CD14-positive monocyte (primary cell): ENCODE results near the gene DBF4B. TPM values are rescaled to one million over a fixed set of nuclear protein-coding genes. Genes with fewer than 3 reads are reported as not detected.

Source experiments
- DNase-seq, 3 donors: peaks; one replicate each; pipeline ENCODE4 v3.0.0-alpha.2; 2011 to 2022
- H2AFZ ChIP-seq: 2 replicates; pipeline ENCODE4 v1.6.0; 2012; ENCODE audit warnings: mild to moderate bottlenecking, low read depth, low read length, inconsistent platforms; ENCODE audit not compliant: insufficient read depth, poor library complexity, severe bottlenecking
- H3K27ac ChIP-seq, 2 donors: 1 replicate in 1 of 2; 2 replicates in 1 of 2; pipeline ENCODE4 v1.5.1; 2012 to 2013; ENCODE audit warnings: low read length in 2 of 2, control low read depth in 1 of 2, inconsistent platforms in 1 of 2, low read depth in 1 of 2, mild to moderate bottlenecking in 1 of 2
- H3K27me3 ChIP-seq, 2 donors: one replicate each; pipeline versions ENCODE4 v1.6.0 to v1.6.1; 2011 to 2013; ENCODE audit warnings: low read length in 2 of 2; ENCODE audit not compliant: control insufficient read depth in 2 of 2, insufficient read depth in 2 of 2
- H3K36me3 ChIP-seq, 2 donors: replicated peaks in 1 of 2; 1 replicate in 1 of 2; 2 replicates in 1 of 2; pipeline versions ENCODE4 v1.5.1 to v1.6.1; 2012 to 2013; ENCODE audit warnings: low read length in 2 of 2, control low read depth in 1 of 2, inconsistent platforms in 1 of 2, mild to moderate bottlenecking in 1 of 2; ENCODE audit not compliant: insufficient read depth in 2 of 2, control insufficient read depth in 1 of 2
- H3K4me1 ChIP-seq, 2 donors: 1 replicate in 1 of 2; 2 replicates in 1 of 2; pipeline versions ENCODE4 v1.5.1 to v1.6.1; 2012 to 2013; ENCODE audit warnings: low read length in 2 of 2, control low read depth in 1 of 2, inconsistent platforms in 1 of 2, mild to moderate bottlenecking in 1 of 2, moderate library complexity in 1 of 2; ENCODE audit not compliant: insufficient read depth in 2 of 2, control insufficient read depth in 1 of 2
- H3K4me2 ChIP-seq: replicated peaks from 2 replicates; pipeline ENCODE3; 2012; ENCODE audit warnings: low read length, moderate library complexity, mild to moderate bottlenecking; ENCODE audit not compliant: poor library complexity, severe bottlenecking; ENCODE audit errors: extremely low read depth
- H3K4me3 ChIP-seq, 3 experiments: fragments of 200-600 bp in 1 of 3; sonication (generic) in 1 of 3; replicated peaks in 1 of 3; 1 replicate in 2 of 3; 2 replicates in 1 of 3; pipeline ENCODE4 v1.5.1; 2011 to 2013; ENCODE audit warnings: low read length in 3 of 3, mild to moderate bottlenecking in 3 of 3, control low read depth in 2 of 3, low read depth in 2 of 3, inconsistent platforms in 1 of 3, moderate library complexity in 1 of 3
- H3K79me2 ChIP-seq: 2 replicates; pipeline ENCODE4 v1.6.0; 2012; ENCODE audit warnings: mild to moderate bottlenecking, control low read depth, inconsistent platforms, low read length, moderate library complexity; ENCODE audit not compliant: insufficient read depth
- H3K9ac ChIP-seq: 2 replicates; pipeline ENCODE4 v1.6.0; 2017; ENCODE audit warnings: low read length, mild to moderate bottlenecking; ENCODE audit not compliant: insufficient read depth, poor library complexity, severe bottlenecking
- H3K9me3 ChIP-seq, 2 donors: replicated peaks in 1 of 2; 1 replicate in 1 of 2; 2 replicates in 1 of 2; pipeline versions ENCODE4 v1.5.1 to v1.6.1; 2012 to 2013; ENCODE audit warnings: low read length in 2 of 2, control low read depth in 1 of 2; ENCODE audit not compliant: control insufficient read depth in 1 of 2, insufficient read depth in 1 of 2
- H4K20me1 ChIP-seq: 2 replicates; pipeline ENCODE4 v1.6.0; 2012; ENCODE audit warnings: mild to moderate bottlenecking, low read length, control low read depth, moderate library complexity; ENCODE audit not compliant: insufficient read depth
- H3K27ac Mint-ChIP-seq, 7 donors: one replicate each; pipeline ENCODE4 v1.8.0; 2020; ENCODE audit warnings: mild to moderate bottlenecking in 7 of 7, mixed read lengths in 7 of 7, moderate library complexity in 6 of 7, inconsistent platforms in 2 of 7
- H3K27me3 Mint-ChIP-seq, 3 donors: one replicate each; pipeline ENCODE4 v1.8.0; 2021 to 2022; ENCODE audit warnings: low read depth in 3 of 3, mild to moderate bottlenecking in 3 of 3, mixed read lengths in 3 of 3, moderate library complexity in 3 of 3, inconsistent platforms in 1 of 3
- H3K36me3 Mint-ChIP-seq, 2 donors: one replicate each; pipeline ENCODE4 v1.8.0; 2020; ENCODE audit warnings: mixed read lengths in 2 of 2, inconsistent platforms in 1 of 2, mild to moderate bottlenecking in 1 of 2
- H3K4me1 Mint-ChIP-seq: one replicate; pipeline ENCODE4 v1.8.0; 2020; ENCODE audit warnings: mild to moderate bottlenecking, mixed read lengths
- H3K4me3 Mint-ChIP-seq, 2 donors: one replicate each; pipeline ENCODE4 v1.8.0; 2020; ENCODE audit warnings: mild to moderate bottlenecking in 2 of 2, mixed read lengths in 2 of 2, moderate library complexity in 1 of 2
- H3K9me3 Mint-ChIP-seq, 7 donors: one replicate each; pipeline ENCODE4 v1.8.0; 2020 to 2022; ENCODE audit warnings: mixed read lengths in 7 of 7, mild to moderate bottlenecking in 6 of 7, moderate library complexity in 6 of 7, inconsistent platforms in 2 of 7
- CTCF ChIP-seq: fragments of 200-600 bp; IDR thresholded peaks from one replicate; pipeline ENCODE4 v1.8.0; 2022; ENCODE audit warnings: antibody characterized with exemption, mild to moderate bottlenecking
- WGBS: methylation state at CpG from one replicate; pipeline ENCODE4 v1.1.5; 2013; ENCODE audit warnings: missing lambda C conversion rate; ENCODE audit not compliant: insufficient coverage; 5-methylcytosine and 5-hydroxymethylcytosine counted together
- intact Hi-C, 2 donors: fragments of 100-400 bp; cut with micrococcal nuclease; formaldehyde crosslinking; loops; one replicate each; pipeline versions ENCODE4 v1.15.0 to v1.15.1; 2023
- polyA plus RNA-seq, 3 donors: library from polyadenylated mRNA; depleted of rRNA in 1 of 3; unstranded in 2 of 3; stranded (reverse) in 1 of 3; fragments of 300-500 nt in 2 of 3; fragments of >200 nt in 1 of 3; fragmentation: Illumina TruSeq in 2 of 3; gene quantifications; 1 replicate in 2 of 3; 2 replicates in 1 of 3; pipeline ENCODE4 v1.2.3, GENCODE V29; 2012 to 2021

Gene DBF4B
- polyA plus RNA-seq, 3 donors = 0.23 to 2.9 (median 0.34) TPM

DNA sequence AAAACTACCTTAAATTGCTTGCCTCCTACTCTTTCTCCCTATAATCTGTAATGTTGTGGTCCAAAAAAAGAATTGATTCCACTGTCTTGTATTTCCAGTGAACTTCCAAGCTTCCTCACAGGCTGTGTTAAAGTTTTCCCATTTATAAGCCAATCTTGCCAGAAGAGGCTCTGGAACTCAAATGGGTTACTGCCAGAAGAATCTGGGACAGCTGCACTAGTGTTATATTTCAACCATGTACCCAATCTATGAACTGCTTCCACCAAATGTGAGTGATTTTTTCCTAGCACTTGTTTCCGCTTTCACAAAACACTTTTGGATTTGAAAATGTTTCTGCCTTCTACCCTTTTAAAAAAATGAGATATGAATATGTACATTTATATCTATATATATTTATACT is 20.7 kb upstream of the DBF4B start:
- no peak overlapping the region for H3K27ac Mint-ChIP-seq
- intact Hi-C loops = no loop called here

GRCh38 chr17:44688200-44688599 is 20.3 kb upstream of the DBF4B start:
- no peak overlapping the region for H3K27ac Mint-ChIP-seq
- no peaks in the 10 kb centered on the region for H3K9me3 Mint-ChIP-seq
- peaks cover 35% of the 10 kb centered on the region for H3K79me2 ChIP-seq
- H3K4me3 ChIP-seq = peak overlapping the region in 1 of 3 experiments; percentile 90
- no peaks in the 10 kb centered on the region for H4K20me1 ChIP-seq
- H3K9ac ChIP-seq = no peak overlapping the region
- H3K4me1 Mint-ChIP-seq = peaks cover 31% of the 10 kb centered on the region
- intact Hi-C loops = no loop called here
- peaks cover 17 to 20% of the 10 kb centered on the region in 2 donors for H3K36me3 Mint-ChIP-seq
- H3K4me1 ChIP-seq = peaks cover 25 to 28% of the 10 kb centered on the region in 2 donors
- H2AFZ ChIP-seq = no peak overlapping the region
- H3K36me3 ChIP-seq = peaks cover 0 to 10% of the 10 kb centered on the region in 2 donors
- no peak for TF ChIP-seq CTCF
- no peak overlapping the region for H3K4me2 ChIP-seq
- no peaks in the 10 kb centered on the region for H3K27me3 ChIP-seq
- DNase-seq = no peak
- 100% methylated on average over 1 of the region's 2 CpGs for WGBS
- H3K9me3 ChIP-seq = no peaks in the 10 kb centered on the region
- H3K27ac ChIP-seq = no peak overlapping the region
- peaks cover under 1 to 5% (median 2%) of the 10 kb centered on the region in 3 donors for H3K27me3 Mint-ChIP-seq
- H3K4me3 Mint-ChIP-seq = no peak overlapping the region

More for the DNA sequence above, 20.7 kb upstream of the DBF4B start:
- Histone ChIP-seq H3K36me3 (peaks cover 0 to 11% of the 10 kb centered on the region in 2 donors), H4K20me1 (no peaks in the 10 kb centered on the region), H3K79me2 (peaks cover 35% of the 10 kb centered on the region), H3K4me3 (no peak overlapping the region), H3K27me3 (no peaks in the 10 kb centered on the region), H3K4me1 (peaks cover 29 to 32% of the 10 kb centered on the region in 2 donors), H2AFZ (no peak overlapping the region), H3K27ac (no peak overlapping the region), H3K4me2 (no peak overlapping the region), H3K9me3 (no peaks in the 10 kb centered on the region), H3K9ac (no peak overlapping the region)
- WGBS = no CpG with 5 or more reads among the region's 1 CpG
- no peak for TF ChIP-seq CTCF
- H3K4me3 Mint-ChIP-seq = no peak overlapping the region
- peaks cover 36% of the 10 kb centered on the region for H3K4me1 Mint-ChIP-seq
- DNase-seq = no peak
- no peaks in the 10 kb centered on the region for H3K9me3 Mint-ChIP-seq
- peaks cover 20% of the 10 kb centered on the region in 2 donors for H3K36me3 Mint-ChIP-seq
- peaks cover 0 to 2% (median 2%) of the 10 kb centered on the region in 3 donors for H3K27me3 Mint-ChIP-seq
